Suprapubic skin (tissue), 4 donors: ENCODE measurements around the gene VWDE. TPM values are rescaled to one million over a fixed set of nuclear protein-coding genes. Genes with fewer than 3 reads are reported as not detected.

ENCODE experiments used
- DNase-seq, 2 donors: peaks; one replicate each; pipeline ENCODE4 v3.0.0-alpha.2; 2019; ENCODE audit warnings: low spot score in 2 of 2
- H3K27ac ChIP-seq: fragments of 200-600 bp; sonication (generic); one replicate; pipeline ENCODE4 v1.5.1; 2019
- H3K27me3 ChIP-seq: fragments of 200-600 bp; sonication (generic); one replicate; pipeline ENCODE4 v1.5.1; 2019
- H3K36me3 ChIP-seq: fragments of 200-600 bp; sonication (generic); one replicate; pipeline ENCODE4 v1.5.1; 2019
- H3K4me1 ChIP-seq: fragments of 200-600 bp; sonication (generic); one replicate; pipeline ENCODE4 v1.5.1; 2019
- H3K4me3 ChIP-seq: fragments of 200-600 bp; sonication (generic); one replicate; pipeline ENCODE4 v1.5.1; 2019; ENCODE audit warnings: mild to moderate bottlenecking
- H3K9me3 ChIP-seq: fragments of 200-600 bp; sonication (generic); one replicate; pipeline ENCODE4 v1.5.1; 2019
- CTCF ChIP-seq, 2 donors: fragments of 200-600 bp in 1 of 2; fragments of 450-650 bp in 1 of 2; sonication (generic) in 1 of 2; IDR thresholded peaks; one replicate each; pipeline ENCODE4 v1.5.1; 2016 to 2019; ENCODE audit warnings: antibody characterized with exemption in 2 of 2, mild to moderate bottlenecking in 1 of 2, moderate library complexity in 1 of 2
- EP300 ChIP-seq: sonication (generic); formaldehyde crosslinking; IDR thresholded peaks from one replicate; pipeline ENCODE4 v1.6.1; 2017; ENCODE audit warnings: antibody characterized with exemption
- POLR2A ChIP-seq, 2 donors: fragments of 450-650 bp; IDR thresholded peaks; one replicate each; pipeline ENCODE4 v1.6.1; 2017; ENCODE audit warnings: antibody characterized with exemption in 2 of 2, mild to moderate bottlenecking in 2 of 2, moderate library complexity in 2 of 2
- POLR2AphosphoS5 ChIP-seq, 3 donors: sonication (generic); formaldehyde crosslinking; IDR thresholded peaks; one replicate each; pipeline ENCODE4 v1.6.1; 2017; ENCODE audit warnings: antibody characterized with exemption in 3 of 3
- WGBS: methylation state at CpG from one replicate; pipeline ENCODE4 v1.1.5; 2018; 5-methylcytosine and 5-hydroxymethylcytosine counted together
- total RNA-seq, 4 donors: library from RNA; depleted of rRNA; stranded (reverse); fragments of >200 nt; gene quantifications; one replicate each; pipeline ENCODE4 v1.1.0, GENCODE V29; 2016

Gene VWDE
- total RNA-seq, 4 donors from 2014 or later = 0.26 to 2.6 (median 0.51) TPM; not detected in 1

- no peaks in the 10 kb centered on the region for H3K4me1 ChIP-seq
- H3K27me3 ChIP-seq = no peaks in the 10 kb centered on the region
- H3K27ac ChIP-seq = no peak overlapping the region
- TF ChIP-seq CTCF (IDR thresholded peaks at IDR 0.05) (no peak), POLR2A (IDR thresholded peaks at IDR 0.05) (no peak), EP300 (no peak), POLR2AphosphoS5 (IDR thresholded peaks at IDR 0.05) (no peak)
- no peak for DNase-seq
- no peak overlapping the region for H3K4me3 ChIP-seq
- WGBS = 83% methylated on average over 5 of the region's 5 CpGs
- H3K36me3 ChIP-seq = no peaks in the 10 kb centered on the region
- no peaks in the 10 kb centered on the region for H3K9me3 ChIP-seq
Measured at GRCh38 chr7:12377406-12377805, 26.3 kb downstream of the VWDE start.

GRCh38 chr7:12373580-12374263, 29.9 kb downstream of the VWDE start:
- Histone ChIP-seq H3K36me3 (no peaks in the 10 kb centered on the region), H3K4me3 (no peak overlapping the region), H3K27ac (no peak overlapping the region), H3K27me3 (no peaks in the 10 kb centered on the region), H3K9me3 (no peaks in the 10 kb centered on the region), H3K4me1 (no peaks in the 10 kb centered on the region)
- WGBS = 66% methylated on average over 5 of the region's 5 CpGs
- DNase-seq = no peak
- TF ChIP-seq CTCF (IDR thresholded peaks at IDR 0.05) = no peak
- no peak for TF ChIP-seq POLR2A (IDR thresholded peaks at IDR 0.05)
- TF ChIP-seq POLR2AphosphoS5 (IDR thresholded peaks at IDR 0.05) = no peak
- no peak for TF ChIP-seq EP300

- Histone ChIP-seq H3K36me3 (no peaks in the 10 kb centered on the region), H3K9me3 (no peaks in the 10 kb centered on the region), H3K4me3 (no peak overlapping the region), H3K27ac (no peak overlapping the region), H3K4me1 (no peaks in the 10 kb centered on the region), H3K27me3 (no peaks in the 10 kb centered on the region)
- no peak for TF ChIP-seq CTCF (IDR thresholded peaks at IDR 0.05)
- TF ChIP-seq EP300 = no peak
- TF ChIP-seq POLR2AphosphoS5 (IDR thresholded peaks at IDR 0.05) = no peak
- no peak for TF ChIP-seq POLR2A (IDR thresholded peaks at IDR 0.05)
- WGBS = 83% methylated on average over 7 of the region's 7 CpGs
- no peak for DNase-seq
Measured at GRCh38 chr7:12370249-12370648, 33.4 kb downstream of the VWDE start.

GRCh38 chr7:12369756-12370155, 33.9 kb downstream of the VWDE start:
- 76% methylated on average over 6 of the region's 6 CpGs for WGBS
- H3K36me3 ChIP-seq = no peaks in the 10 kb centered on the region
- TF ChIP-seq POLR2AphosphoS5 (IDR thresholded peaks at IDR 0.05) = no peak
- TF ChIP-seq EP300 = no peak
- TF ChIP-seq CTCF (IDR thresholded peaks at IDR 0.05) = no peak
- no peak overlapping the region for H3K27ac ChIP-seq
- H3K9me3 ChIP-seq = no peaks in the 10 kb centered on the region
- no peak overlapping the region for H3K4me3 ChIP-seq
- no peaks in the 10 kb centered on the region for H3K4me1 ChIP-seq
- DNase-seq = no peak
- H3K27me3 ChIP-seq = no peaks in the 10 kb centered on the region

- no peak overlapping the region for H3K27ac ChIP-seq
- no peak for TF ChIP-seq CTCF (IDR thresholded peaks at IDR 0.05)
- TF ChIP-seq EP300 = no peak
- no peak for TF ChIP-seq POLR2A (IDR thresholded peaks at IDR 0.05)
- TF ChIP-seq POLR2AphosphoS5 (IDR thresholded peaks at IDR 0.05) = no peak
- no peaks in the 10 kb centered on the region for H3K9me3 ChIP-seq
- H3K4me1 ChIP-seq = no peaks in the 10 kb centered on the region
- no peaks in the 10 kb centered on the region for H3K27me3 ChIP-seq
- no peak overlapping the region for H3K4me3 ChIP-seq
- DNase-seq = no peak
- H3K36me3 ChIP-seq = no peaks in the 10 kb centered on the region
Measured at GRCh38 chr7:12369072-12369471, 34.6 kb downstream of the VWDE start.
